ENCODE results near the gene GIPC2. TPM values are rescaled to one million over a fixed set of nuclear protein-coding genes. Genes with fewer than 3 reads are reported as not detected.

The GIPC2 gene
- total RNA-seq: 0.09 and 0.14 TPM in 2 replicates

GRCh38 chr1:78045926-78046778, at the start of gene GIPC2:
Gene GIPC2, plus strand, starts transcription at chr1:78045966. Its CDS starts 129 bp downstream, at chr1:78046095.

GRCh38 chr1:78004719-78005447, 40.9 kb upstream of the GIPC2 start, which contains the start of gene DNAJB4:
Gene DNAJB4, plus strand, starts transcription at chr1:78004939. Its CDS starts 172 bp downstream, at chr1:78005111.

Other genes with a start within 250 kb of the GIPC2 start
- gene NEXN, start 157.3 kb upstream of the GIPC2 start, total RNA-seq: 1.1 and 2.2 TPM in 2 replicates
- gene FUBP1, start 66.9 kb upstream of the GIPC2 start, total RNA-seq: 59.5 and 87.2 TPM in 2 replicates
- gene DNAJB4, start 41.0 kb upstream of the GIPC2 start, total RNA-seq: 11.5 and 17.8 TPM in 2 replicates